ENCODE results near the gene PRKCH. TPM values are rescaled to one million over a fixed set of nuclear protein-coding genes. Genes with fewer than 3 reads are reported as not detected.

Gene PRKCH
- total and polyA plus RNA-seq, 2 donors (not counting 3 experiments of a cell fraction or from before 2014, with no cell fraction given): 97.7 to 103 TPM

DNA sequence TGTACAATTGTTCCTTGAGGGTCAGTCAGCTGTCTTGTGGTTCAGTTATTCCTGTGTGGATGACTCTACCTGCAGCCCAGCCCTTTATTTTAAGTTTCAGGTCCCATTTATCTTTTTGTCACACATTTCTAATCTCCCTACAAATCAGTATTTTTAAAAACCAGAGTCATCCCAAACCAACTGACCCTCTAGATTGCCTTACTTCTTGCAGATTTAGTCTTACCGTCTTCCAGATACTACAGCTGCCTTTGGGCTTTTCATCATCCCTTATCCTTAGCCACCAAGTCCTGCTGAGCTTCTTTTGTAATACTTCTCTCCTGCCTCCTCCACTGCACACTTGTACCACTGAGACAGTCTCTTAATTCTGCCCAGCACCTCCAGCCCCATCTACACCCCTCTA, 54.9 kb downstream of the PRKCH start:
- CTCF ChIA-PET: interaction anchor here (1.2 kb wide), 1 partner anchor 11 kb away, joined by 3 read pairs; no protein-coding TSS in a partner anchor

More for the DNA sequence above, 54.9 kb downstream of the PRKCH start:
- Histone ChIP-seq H3K9me1 (replicated peaks; ENCODE audit: control insufficient read depth, extremely low read depth, insufficient read depth, low read length) (no peaks in the 10 kb centered on the region), H3K79me2 (ENCODE audit: control insufficient read depth, insufficient read depth, low read length) (peaks cover 88% of the 10 kb centered on the region), H3K27ac (ENCODE audit: insufficient read depth, low read depth, low read length) (no peak overlapping the region), H3K36me3 (ENCODE audit: control insufficient read depth in 2 of 2, extremely low read depth in 1 of 2, insufficient read depth in 2 of 2, low read length in 2 of 2) (no peaks in the 10 kb centered on the region), H3K4me2 (ENCODE audit: insufficient read depth, low read length) (no peak overlapping the region), H3K9ac (replicated peaks; ENCODE audit: extremely low read depth, insufficient read depth, low read length) (no peak overlapping the region), H3K27me3 (ENCODE audit: control insufficient read depth in 2 of 2, insufficient read depth in 2 of 2, low read length in 2 of 2) (no peaks in the 10 kb centered on the region), H3K9me3 (replicated peaks; ENCODE audit: control insufficient read depth, insufficient read depth, low read length) (peaks cover 2% of the 10 kb centered on the region), H3K4me1 (ENCODE audit: control insufficient read depth, extremely low read depth, insufficient read depth, low read length) (no peaks in the 10 kb centered on the region), H3K4me3 (replicated peaks in 1 of 3; ENCODE audit: insufficient read depth in 1 of 3, low read depth in 1 of 3, low read length in 3 of 3) (no peak overlapping the region), H2AFZ (ENCODE audit: low read depth, low read length) (no peak overlapping the region), H4K20me1 (replicated peaks; ENCODE audit: control insufficient read depth, extremely low read depth, insufficient read depth, low read length) (peaks cover 2% of the 10 kb centered on the region)
- intact Hi-C loops (cut with micrococcal nuclease) (no loop called here), dilution Hi-C loops (cut with MboI; ENCODE audit: extremely low pct_ligation_motif_present, low sequenced_read_pairs) (no loop called here)
- TF ChIP-seq JUN (IDR thresholded peaks at IDR 0.05; ENCODE audit: borderline replicate concordance, insufficient read depth, insufficient read length, low read depth): no peak
- no peak for TF ChIP-seq POLR2A (IDR thresholded peaks at IDR 0.05; ENCODE audit: low read depth, low read length)
- TF ChIP-seq MYC (IDR thresholded peaks at IDR 0.05; ENCODE audit: low read depth, low read length): no peak
- no peak for TF ChIP-seq GATA2 (IDR thresholded peaks at IDR 0.05; ENCODE audit: insufficient read depth, insufficient read length, low read depth, low read length)
- TF ChIP-seq EZH2 (IDR thresholded peaks at IDR 0.05; ENCODE audit: borderline replicate concordance, low read depth, low read length, severe bottlenecking): no peak
- TF ChIP-seq, protein P1, sequence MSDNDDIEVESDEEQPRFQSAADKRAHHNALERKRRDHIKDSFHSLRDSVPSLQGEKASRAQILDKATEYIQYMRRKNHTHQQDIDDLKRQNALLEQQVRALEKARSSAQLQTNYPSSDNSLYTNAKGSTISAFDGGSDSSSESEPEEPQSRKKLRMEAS (IDR thresholded peaks at IDR 0.05; ENCODE audit: insufficient read depth, insufficient read length): no peak
- no peak for TF ChIP-seq POLR2AphosphoS5 (IDR thresholded peaks at IDR 0.05; ENCODE audit: insufficient read depth, low read depth, low read length)
- TF ChIP-seq FOS (IDR thresholded peaks at IDR 0.05; ENCODE audit: borderline replicate concordance, insufficient read depth, low read length): no peak
- TF ChIP-seq, protein P2, sequence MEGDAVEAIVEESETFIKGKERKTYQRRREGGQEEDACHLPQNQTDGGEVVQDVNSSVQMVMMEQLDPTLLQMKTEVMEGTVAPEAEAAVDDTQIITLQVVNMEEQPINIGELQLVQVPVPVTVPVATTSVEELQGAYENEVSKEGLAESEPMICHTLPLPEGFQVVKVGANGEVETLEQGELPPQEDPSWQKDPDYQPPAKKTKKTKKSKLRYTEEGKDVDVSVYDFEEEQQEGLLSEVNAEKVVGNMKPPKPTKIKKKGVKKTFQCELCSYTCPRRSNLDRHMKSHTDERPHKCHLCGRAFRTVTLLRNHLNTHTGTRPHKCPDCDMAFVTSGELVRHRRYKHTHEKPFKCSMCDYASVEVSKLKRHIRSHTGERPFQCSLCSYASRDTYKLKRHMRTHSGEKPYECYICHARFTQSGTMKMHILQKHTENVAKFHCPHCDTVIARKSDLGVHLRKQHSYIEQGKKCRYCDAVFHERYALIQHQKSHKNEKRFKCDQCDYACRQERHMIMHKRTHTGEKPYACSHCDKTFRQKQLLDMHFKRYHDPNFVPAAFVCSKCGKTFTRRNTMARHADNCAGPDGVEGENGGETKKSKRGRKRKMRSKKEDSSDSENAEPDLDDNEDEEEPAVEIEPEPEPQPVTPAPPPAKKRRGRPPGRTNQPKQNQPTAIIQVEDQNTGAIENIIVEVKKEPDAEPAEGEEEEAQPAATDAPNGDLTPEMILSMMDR (IDR thresholded peaks at IDR 0.05; ENCODE audit: extremely low read depth in 1 of 2, insufficient read depth in 1 of 2, low read depth in 1 of 2, low read length in 2 of 2): no peak
- no peak for DNase-seq (ENCODE audit: low read depth, low spot score)
- no TSS peak for BruUV-seq (replicated peaks)
- POLR2A ChIA-PET: interaction anchor here (0.7 kb wide), 1 partner anchor 15 kb away, joined by 3 read pairs; no protein-coding TSS in a partner anchor
- FAIRE-seq: no peak
